ENCODE measurements around the gene KCNA4. TPM values are rescaled to one million over a fixed set of nuclear protein-coding genes. Genes with fewer than 3 reads are reported as not detected.

Gene KCNA4
- total RNA-seq, 3 donors from 2014 or later: under 0.01 to 5.7 (median 3.2) TPM

DNA sequence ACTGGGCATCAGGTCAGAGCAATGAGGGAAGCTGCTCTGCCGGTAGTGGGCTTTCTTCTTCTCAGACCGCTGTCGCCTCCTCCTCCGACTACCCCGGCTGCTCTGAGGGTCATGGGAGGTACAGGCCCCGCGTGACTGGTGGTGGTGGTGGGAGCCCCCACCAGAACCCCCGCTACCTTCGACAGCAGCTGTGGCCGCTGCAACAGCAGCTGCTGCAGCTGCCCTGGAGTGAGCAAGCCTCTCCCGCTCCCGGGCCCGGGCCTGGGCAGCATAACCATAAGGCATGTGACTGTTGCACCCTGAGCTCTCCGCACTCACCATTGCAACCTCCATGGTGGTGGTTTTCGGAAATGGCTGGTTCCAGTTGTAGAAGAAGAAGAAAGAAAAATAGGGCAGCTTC lies 4.5 kb downstream of the KCNA4 start:
- H3K27me3 ChIP-seq: peaks cover 0 to 34% of the 10 kb centered on the region in 2 donors
- TF ChIP-seq POLR2A (IDR thresholded peaks at IDR 0.05) (no peak), POLR2AphosphoS5 (IDR thresholded peaks at IDR 0.05) (no peak)
- TF ChIP-seq, protein P1, sequence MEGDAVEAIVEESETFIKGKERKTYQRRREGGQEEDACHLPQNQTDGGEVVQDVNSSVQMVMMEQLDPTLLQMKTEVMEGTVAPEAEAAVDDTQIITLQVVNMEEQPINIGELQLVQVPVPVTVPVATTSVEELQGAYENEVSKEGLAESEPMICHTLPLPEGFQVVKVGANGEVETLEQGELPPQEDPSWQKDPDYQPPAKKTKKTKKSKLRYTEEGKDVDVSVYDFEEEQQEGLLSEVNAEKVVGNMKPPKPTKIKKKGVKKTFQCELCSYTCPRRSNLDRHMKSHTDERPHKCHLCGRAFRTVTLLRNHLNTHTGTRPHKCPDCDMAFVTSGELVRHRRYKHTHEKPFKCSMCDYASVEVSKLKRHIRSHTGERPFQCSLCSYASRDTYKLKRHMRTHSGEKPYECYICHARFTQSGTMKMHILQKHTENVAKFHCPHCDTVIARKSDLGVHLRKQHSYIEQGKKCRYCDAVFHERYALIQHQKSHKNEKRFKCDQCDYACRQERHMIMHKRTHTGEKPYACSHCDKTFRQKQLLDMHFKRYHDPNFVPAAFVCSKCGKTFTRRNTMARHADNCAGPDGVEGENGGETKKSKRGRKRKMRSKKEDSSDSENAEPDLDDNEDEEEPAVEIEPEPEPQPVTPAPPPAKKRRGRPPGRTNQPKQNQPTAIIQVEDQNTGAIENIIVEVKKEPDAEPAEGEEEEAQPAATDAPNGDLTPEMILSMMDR (IDR thresholded peaks at IDR 0.05): no peak
- H3K36me3 ChIP-seq: no peaks in the 10 kb centered on the region
- intact Hi-C loops (cut with DNase I; ENCODE audit: low total_unique reads): loop anchor here (5.0 kb wide), 1 partner anchor 1370 kb away; no protein-coding TSS in a partner anchor
- H3K9me3 ChIP-seq: no peaks in the 10 kb centered on the region
- H3K4me1 ChIP-seq: no peaks in the 10 kb centered on the region
- H3K27ac ChIP-seq: no peak overlapping the region
- no peak for DNase-seq (ENCODE audit: low spot score in 2 of 2)
- H3K4me3 ChIP-seq: no peak overlapping the region

DNA sequence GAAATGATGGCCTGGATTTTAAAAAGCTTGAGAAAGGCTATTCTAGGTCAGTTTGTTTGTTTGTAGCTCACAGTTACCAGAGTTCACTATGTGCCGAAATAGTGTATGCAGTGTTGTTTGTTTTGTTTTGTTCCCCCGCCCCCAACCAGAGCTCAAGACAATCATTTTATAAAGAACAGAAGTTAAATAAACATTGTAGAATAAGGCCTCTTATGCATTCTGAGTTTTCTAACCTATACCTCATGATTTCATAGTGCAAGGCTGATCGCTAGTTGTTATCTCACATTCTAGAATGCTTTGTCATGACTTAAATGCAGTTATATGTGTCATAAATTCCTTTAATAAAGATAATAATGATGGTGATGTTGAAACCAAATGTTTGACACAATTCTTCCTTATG lies 7.8 kb downstream of the KCNA4 start:
- H3K27ac ChIP-seq: no peak overlapping the region
- H3K4me1 ChIP-seq: no peaks in the 10 kb centered on the region
- intact Hi-C loops (cut with DNase I; ENCODE audit: low total_unique reads): no loop called here
- peaks cover 0 to 2% of the 10 kb centered on the region in 2 donors for H3K27me3 ChIP-seq
- H3K9me3 ChIP-seq: no peaks in the 10 kb centered on the region
- no peak for DNase-seq (ENCODE audit: low spot score in 2 of 2)
- no peak for TF ChIP-seq POLR2AphosphoS5 (IDR thresholded peaks at IDR 0.05)
- TF ChIP-seq POLR2A (IDR thresholded peaks at IDR 0.05): no peak
- TF ChIP-seq, protein P1 (IDR thresholded peaks at IDR 0.05): no peak
- no peak overlapping the region for H3K4me3 ChIP-seq
- H3K36me3 ChIP-seq: no peaks in the 10 kb centered on the region

DNA sequence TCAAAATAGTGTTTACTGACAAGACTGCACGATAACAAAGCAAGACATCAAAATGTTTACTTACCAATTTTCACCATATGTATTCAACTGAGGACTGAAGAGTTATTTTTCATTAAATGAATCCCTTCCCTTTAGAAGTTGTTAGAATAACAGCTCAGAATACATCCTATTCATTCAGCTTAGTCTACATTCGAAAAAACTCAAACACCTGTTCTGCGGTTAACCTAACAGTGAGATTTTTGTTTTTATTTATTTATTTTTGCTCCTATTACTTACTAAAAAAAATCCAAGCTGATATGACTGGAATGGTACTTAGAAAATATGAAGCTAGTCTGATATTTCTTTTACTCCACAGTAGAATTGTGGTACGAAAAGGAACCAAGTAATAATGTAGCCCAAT lies 10.0 kb downstream of the KCNA4 start:
- Histone ChIP-seq H3K27ac (no peak overlapping the region), H3K9me3 (no peaks in the 10 kb centered on the region), H3K27me3 (no peaks in the 10 kb centered on the region), H3K36me3 (no peaks in the 10 kb centered on the region), H3K4me3 (no peak overlapping the region), H3K4me1 (no peaks in the 10 kb centered on the region)
- intact Hi-C loops (cut with DNase I; ENCODE audit: low total_unique reads): no loop called here
- DNase-seq (ENCODE audit: low spot score in 2 of 2): no peak
- TF ChIP-seq POLR2AphosphoS5 (IDR thresholded peaks at IDR 0.05) (no peak), POLR2A (IDR thresholded peaks at IDR 0.05) (no peak)
- TF ChIP-seq, protein P1 (IDR thresholded peaks at IDR 0.05): no peak

DNA sequence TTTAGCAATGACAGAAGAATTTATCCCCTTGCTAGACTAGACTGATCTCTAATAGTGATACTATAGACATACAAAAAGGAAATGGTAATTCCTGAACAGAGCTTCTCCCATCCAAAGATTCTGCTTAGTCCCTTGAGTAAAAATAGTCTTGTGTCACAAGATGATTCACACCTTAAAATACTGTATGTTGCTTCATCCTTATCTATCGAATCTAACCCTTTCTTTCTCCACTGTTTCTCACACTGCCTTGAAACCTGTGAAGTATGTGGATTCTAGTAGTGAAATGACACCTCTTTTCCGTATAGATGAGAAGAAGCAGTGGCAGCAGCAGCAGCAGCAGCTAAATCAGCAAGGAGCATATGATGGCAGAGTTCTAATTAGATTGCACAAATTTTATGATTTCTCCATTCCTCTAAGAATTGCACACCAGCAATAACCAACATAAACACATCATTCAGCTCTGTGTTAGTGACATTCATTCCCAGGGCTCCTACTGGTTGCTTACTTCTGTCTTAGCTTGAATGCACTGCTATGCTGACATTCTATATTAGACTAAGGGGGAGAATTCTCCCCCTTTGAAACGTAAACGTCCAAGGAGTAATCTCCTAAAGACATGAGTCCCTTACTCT lies 14.6 kb downstream of the KCNA4 start:
- Histone ChIP-seq H3K27ac (no peak overlapping the region), H3K4me3 (no peak overlapping the region), H3K4me1 (no peaks in the 10 kb centered on the region), H3K27me3 (no peaks in the 10 kb centered on the region), H3K9me3 (no peaks in the 10 kb centered on the region), H3K36me3 (no peaks in the 10 kb centered on the region)
- no peak for TF ChIP-seq POLR2A (IDR thresholded peaks at IDR 0.05)
- no peak for TF ChIP-seq POLR2AphosphoS5 (IDR thresholded peaks at IDR 0.05)
- TF ChIP-seq, protein P1 (IDR thresholded peaks at IDR 0.05): no peak
- intact Hi-C loops (cut with DNase I; ENCODE audit: low total_unique reads): no loop called here
- DNase-seq (ENCODE audit: low spot score in 2 of 2): no peak

DNA sequence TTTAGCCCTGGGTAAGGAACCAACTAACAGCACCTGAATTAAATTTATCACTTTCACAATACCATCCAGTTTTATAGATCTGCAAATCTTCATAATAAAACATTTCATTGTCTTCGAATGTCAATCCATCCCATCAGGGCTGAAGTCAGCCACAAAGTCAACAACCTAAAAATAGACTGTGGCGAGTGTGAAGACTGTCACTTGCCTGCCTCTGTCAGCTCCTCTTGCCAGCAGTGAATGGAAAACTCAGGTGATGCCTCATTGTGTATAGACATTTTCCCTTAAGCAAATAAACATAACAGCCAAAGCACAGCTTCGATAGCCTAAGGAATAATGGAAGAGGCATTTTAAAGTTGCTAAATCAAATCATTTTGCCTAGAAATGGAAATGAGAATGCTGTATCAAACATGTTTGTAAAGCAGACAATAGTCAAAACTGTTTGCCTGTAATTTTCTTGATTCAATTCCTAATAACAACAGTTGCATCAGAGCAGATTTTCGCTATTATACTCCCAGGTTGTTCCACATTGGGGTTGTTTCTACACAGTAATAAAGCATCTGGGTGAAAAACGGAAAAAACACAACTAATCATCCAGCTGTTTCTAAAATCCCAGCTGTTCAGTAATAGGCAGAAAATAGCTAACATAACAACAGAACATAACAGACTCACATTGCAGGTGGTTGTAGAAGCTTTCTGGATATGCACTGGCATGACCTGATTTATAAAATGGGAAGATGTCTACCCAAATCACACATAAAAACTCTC lies 15.7 kb downstream of the KCNA4 start:
- H3K36me3 ChIP-seq: no peaks in the 10 kb centered on the region
- H3K9me3 ChIP-seq: no peaks in the 10 kb centered on the region
- no peaks in the 10 kb centered on the region for H3K27me3 ChIP-seq
- TF ChIP-seq POLR2AphosphoS5 (IDR thresholded peaks at IDR 0.05) (no peak), POLR2A (IDR thresholded peaks at IDR 0.05) (no peak)
- TF ChIP-seq, protein P1 (IDR thresholded peaks at IDR 0.05): no peak
- H3K4me3 ChIP-seq: no peak overlapping the region
- intact Hi-C loops (cut with DNase I; ENCODE audit: low total_unique reads): no loop called here
- no peak for DNase-seq (ENCODE audit: low spot score in 2 of 2)
- H3K4me1 ChIP-seq: no peaks in the 10 kb centered on the region
- no peak overlapping the region for H3K27ac ChIP-seq
